CD4-positive, alpha-beta T cell treated with Interleukin-17A for 4 hours (primary cell): ENCODE data around the gene ZNF784.

Experiments used
- DNase-seq: peaks from one replicate; pipeline ENCODE4 v3.0.0-alpha.2; 2020; ENCODE audit warnings: mixed read lengths

The ZNF784 gene

DNA sequence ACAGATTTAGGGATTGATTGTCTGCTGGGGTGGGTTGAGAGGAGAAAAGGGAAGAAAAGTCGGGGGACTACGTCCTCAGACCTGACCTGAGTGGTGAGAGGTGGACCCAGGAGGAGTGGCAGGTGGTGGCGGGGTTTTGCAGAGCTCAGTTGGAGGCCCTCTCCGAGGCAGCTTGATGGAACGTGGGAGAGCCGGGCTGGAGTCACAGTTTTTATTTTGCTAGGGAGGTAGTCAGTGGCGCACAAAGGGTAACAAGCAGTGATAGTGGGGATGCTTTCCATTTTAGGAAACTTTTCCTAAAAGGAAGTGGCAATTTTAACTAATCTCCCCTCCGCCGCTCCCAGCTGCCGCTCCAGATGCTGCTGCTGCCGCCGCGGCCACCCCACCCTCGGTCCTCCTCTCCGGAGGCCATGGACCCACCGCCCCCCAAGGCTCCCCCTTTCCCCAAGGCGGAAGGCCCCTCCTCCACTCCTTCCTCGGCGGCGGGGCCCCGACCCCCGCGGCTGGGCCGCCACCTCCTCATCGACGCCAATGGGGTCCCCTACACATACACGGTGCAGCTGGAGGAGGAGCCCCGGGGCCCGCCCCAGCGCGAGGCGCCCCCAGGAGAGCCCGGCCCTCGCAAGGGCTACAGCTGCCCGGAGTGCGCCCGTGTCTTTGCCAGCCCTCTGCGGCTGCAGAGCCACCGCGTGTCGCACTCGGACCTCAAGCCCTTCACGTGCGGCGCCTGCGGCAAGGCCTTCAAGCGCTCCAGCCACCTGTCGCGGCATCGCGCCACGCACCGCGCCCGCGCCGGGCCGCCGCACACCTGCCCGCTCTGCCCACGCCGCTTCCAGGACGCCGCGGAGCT is 18.0 kb upstream of the ZNF784 start:
- peak; percentile 50 for DNase-seq

DNA sequence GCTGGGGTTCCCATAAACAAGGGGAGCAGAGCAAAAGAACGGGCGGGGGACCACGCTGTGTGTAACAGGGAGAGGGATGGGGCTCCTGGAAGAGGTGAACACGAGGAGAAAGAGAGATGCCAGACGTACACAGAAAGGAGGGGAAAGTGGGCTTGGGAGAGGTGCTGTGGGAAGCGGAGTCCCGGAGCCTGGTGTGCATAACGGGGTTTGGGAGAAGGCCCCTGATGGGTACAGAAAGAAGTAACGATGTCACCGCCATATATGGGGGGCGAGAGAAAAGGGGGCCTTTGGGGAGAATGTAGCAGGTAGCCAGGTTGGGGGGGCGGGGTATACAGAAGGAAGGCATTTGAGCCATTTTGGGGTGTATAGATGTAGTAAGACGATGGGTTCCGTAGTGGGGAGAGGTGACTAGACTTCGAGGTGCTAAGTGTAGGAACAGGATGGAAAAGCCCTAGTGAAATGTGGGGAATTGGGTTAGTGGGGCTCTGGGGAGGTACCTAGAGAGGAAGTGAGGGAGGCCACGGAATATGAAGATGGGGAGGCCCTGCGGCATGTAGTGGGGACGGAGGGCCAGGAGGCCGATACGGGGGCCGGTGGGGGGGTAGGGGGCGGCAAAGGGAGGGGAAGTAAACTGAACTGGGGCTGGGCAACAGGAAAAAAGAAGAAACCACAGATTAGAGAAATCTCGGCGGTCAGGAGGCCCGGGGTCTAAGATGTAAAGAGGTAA is 17.2 kb upstream of the ZNF784 start:
- peak; percentile 52 for DNase-seq

DNA sequence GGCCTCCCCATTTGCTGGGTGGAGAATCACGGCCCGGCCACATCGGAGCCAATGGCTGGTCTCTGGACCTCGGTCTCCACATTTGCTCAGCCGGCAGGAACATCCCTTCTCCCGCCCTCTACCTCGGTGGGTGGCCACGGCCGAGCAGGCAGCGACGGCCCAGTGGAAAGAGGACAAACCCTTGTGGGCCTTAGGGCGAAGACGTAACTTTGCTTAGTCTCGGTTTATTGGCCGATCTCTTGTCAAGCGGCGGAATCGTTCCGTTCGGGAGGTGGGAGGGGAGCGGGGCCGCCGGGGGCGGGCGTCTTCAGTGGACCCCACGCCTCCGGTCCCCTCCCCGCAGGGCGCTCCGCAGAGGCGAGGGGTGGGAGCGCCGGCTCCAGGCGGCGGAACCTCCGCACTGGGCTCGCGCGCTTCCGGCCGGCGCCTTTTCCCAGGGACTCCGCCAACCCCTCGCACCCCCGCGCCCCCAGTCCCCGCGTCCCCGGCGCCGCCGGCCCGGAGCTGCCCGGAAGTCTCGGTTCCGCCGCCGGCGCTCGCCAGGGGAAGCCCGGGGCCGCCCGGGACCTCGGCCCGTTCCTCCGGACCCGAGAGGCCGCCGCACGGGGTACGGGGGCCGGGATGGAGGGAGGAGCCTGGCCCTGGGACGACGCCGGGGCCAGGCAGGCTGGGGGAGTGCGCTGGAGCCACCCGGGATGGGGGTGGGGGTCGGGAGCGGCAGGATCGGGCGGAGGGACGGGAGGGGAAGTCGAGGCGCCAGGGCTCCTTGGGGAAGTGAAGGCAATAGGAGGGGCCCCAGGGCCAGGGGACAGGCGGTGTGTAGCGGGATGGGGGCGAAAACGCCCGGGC is 16.4 kb upstream of the ZNF784 start, which contains the start of gene ZNF580:
ZNF580 (plus strand) TSS at position 426 of the 849 bp plus-strand sequence. CDS start 1,507 bp downstream, outside the sequence.
- DNase-seq: peak; percentile 67

DNA sequence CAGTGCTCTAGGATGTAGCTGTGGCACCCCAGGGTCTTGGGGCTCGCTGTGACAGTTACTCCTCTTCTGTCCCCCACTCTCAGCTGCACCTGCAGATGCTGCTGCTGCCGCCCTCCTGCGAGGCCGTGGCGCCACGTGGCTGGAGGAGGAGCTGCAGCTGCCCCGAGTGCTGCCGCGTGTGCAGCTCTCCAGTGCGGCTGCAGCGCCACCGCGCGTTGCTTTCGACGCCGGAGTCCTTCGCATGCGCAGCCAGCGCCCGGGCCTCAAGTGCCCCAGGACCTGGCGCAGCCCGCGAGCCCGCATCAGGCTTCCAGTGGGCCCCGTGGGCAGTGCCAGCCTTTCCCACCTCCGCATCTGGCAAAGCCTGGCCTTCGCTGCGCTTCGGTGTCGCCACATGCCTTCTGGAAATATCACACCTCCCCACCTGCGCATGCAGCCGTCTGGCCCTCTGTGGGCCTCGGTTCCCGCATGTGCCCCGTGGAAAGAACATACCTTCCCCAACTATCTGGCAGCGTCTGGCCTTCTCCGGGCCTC is 15.7 kb upstream of the ZNF784 start:
- peak; percentile 81 for DNase-seq

DNA sequence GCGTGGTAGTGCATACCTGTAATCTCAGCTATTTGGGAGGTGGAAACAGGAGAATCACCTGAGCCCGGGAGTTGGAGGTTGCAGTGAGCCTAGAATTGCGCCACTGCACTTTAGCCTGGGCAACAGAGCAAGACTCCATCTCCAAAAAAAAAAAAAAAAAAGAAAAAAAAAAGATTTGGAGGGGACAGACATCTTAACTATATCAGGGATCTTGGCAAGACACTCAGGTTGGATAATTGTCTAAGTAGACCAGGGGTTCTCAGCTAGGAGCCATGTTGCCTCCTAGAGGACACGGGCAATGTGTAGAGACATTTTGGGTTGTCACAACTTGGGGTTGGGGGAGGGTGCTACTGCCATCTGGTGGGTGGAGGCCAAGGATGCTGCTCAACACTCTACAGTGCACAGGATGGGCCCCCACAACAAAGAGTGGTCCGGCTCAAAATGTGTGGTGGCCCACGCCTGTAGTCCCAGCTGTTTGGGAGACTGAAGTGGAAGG is 14.5 kb upstream of the ZNF784 start:
- DNase-seq: peak; percentile 61

DNA sequence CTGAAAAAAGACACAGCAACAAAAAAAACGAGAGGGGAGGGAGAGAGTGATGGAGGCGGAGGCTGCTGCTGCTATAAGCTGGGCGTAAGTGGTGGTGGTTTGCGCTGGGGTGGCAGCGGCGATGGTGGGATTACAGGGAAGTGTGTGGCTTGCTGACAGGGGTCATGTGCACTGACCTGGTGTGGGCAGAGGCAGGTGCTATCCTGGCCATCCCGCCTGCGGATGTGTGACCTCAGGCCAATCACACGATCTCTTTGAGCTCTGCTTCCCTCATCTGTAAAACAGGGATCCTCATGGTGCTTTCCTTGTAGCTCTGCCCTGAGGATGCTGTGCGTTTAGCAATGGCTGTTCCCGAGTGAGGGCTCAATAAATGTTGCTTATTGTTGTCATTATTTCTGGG is 13.2 kb upstream of the ZNF784 start:
- DNase-seq: no peak

DNA sequence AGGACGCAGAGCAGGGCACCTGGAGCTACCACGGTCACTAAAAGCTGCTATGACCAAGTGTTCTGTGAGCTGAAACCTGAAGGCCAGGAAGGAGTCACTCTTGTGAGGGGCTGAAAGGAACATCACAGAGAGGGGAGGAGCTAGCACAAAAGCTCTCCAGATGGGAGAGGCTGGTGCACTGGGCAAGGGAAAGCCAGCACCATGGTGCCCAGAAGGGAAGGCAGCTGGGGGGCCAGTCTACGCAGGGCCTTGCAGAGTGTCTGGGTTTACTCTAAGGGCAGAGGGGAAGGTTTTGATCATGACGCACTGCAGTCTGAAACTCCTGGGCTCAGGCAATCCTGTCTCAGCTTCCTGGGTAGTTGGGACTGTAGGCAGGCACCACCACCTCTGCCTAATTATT is 12.4 kb upstream of the ZNF784 start:
- DNase-seq: no peak

DNA sequence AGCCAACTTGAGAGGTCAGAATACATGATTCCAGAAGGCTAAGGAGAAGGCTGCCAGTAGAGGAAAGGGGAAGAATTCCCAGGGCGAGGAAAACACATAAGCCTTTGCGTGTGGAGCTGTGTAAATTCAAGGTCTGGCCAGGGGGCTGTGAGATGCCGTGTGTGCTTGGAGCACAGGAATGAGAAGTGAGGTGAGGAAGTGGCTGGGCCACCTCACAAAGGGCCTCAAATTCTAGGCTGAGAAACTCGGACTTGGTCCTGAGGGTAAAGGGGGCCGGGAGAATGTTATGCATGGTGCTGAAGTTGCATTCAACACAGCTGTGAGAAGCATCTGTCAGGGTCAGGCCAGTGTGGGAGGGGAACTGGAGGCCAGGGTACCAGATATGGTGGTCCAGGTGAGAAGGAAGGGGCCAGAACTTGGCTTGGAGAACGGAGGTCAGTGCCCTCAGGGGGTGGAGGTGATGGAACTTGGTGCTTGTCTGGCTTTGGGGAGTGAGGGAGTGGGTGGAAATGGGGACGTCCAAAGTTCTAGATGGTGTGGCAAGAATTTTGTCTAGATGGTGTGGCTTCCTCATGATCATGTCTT is 11.6 kb upstream of the ZNF784 start:
- no peak for DNase-seq

DNA sequence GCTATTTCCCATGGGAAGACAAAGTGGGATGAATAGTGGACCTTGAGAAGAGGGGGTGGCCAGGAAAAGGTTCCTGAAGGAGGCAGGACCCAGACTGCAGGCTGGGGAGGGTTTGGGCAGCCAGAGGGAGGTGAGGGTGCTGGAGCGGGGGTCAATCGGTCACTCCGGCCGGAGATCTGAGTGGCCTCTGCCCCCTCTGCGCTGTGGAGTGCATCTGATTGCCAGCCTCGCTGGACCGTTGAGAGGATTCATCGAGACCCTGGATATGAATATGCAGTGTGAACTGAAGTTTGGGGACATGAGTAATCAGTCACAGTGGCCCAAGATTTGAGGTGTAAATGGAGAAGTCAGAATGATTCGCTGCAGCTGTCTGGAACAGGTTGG is 11.0 kb upstream of the ZNF784 start:
- DNase-seq: no peak

DNA sequence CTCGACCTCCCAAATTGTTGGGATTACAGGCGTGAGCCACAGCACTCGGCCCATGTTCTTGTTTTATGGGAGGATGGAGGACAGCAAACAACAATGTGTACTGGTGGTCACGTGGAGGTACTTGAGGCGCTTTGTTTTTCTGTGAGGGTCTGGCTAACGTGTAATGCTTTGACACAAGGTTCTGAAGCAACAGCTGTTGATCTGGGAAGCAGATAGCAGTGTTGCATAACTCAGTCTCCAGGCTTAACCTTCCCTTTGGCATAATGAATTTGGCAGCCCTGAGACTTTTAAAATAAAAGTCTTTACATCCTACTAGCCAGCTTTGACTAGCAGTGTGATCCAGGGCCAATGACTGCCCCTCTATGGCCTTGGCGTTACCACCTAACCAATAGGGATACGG is 9.5 kb upstream of the ZNF784 start:
- DNase-seq: no peak

DNA sequence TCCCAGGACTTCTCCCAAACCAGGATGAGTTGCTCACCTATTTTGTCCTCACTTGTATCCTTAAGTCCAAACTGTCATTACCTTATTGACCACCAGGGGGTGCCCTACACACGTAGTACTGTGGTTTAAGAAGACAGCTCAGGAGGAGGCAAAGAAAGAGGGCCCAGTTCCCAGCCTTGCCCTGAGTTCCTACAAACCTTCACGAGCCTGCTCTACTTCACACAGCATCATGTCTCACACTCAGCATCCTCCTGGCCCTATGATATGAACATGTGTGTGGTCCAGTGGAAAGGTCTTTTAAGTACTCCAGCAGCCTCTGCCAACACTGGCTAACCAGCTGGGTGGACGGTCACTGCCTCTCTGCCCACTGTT is 8.1 kb upstream of the ZNF784 start:
- peak; percentile 93 for DNase-seq

DNA sequence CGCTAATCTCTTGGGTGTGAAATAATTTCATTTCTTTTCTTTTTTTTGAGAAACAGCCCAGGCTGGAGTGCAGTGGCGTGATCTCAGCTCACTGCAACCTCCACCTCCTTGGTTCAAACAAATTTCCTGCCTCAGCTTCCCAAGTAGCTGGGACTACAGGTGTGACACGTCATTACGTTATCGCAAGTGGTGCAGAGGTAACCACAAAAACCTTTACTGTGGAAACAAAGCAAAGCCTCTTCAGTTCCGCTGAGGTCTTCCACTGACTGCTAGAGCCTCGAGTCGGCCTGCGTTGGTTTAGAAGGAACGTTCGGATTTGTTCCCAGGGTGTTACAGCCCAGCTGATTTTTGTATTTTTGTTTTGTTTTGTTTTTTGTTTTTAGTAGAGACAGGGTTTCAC is 2.0 kb upstream of the ZNF784 start:
- peak; percentile 71 for DNase-seq

DNA sequence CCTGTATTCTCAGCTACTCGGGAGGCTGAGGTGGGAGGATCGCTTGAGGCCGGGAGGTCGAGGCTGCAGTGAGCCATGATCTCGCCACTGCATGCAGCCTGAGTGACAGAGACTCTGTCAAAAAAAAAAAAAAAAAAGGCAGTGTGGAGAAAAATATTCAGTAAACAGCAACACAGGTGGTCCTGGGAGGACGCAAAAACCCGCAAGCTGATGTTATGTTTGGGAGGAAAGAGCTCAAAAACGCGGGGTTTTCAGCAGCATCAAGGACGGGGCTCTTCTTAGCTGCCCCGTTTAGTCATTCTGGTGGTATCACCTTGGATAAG is 599 bp upstream of the ZNF784 start:
- no peak for DNase-seq

DNA sequence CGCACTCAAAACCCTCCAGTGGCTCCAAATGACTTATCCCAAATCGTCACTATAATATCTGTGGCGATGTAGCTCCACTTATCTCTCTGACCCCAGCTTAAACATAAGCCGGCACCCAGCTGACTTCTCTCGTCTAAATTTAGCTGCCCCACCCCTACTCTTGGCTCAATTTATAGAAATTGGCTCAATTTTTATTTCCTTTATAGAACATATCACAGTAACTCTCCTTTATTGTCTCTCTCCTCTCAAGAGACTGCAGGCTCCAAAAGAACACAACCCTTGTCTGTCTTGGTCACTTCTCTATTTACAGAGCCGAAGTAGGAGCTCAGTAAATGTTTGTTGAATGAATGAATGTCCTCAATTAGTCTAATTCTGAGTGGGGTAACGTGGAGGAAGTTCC is 805 bp downstream of the ZNF784 start:
- no peak for DNase-seq

DNA sequence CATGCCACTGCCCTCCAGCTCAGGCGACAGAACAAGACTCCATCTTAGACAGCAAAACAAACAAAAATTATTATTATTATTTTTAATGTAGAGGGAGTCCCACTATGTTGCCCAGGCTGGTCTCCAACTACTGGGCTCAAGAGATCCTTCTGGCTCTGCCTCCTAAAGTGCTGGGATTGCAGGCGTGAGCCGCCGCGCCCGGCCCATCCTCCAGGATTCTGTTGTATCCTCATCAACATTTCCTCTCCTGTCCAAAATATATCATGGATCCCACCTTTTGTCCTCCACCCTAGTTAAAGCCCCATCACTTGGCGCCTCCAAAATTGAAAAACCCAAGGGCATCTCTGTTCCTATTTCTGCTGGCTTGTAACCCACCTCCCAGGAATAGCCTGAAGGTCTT is 1.2 kb downstream of the ZNF784 start:
- no peak for DNase-seq

DNA sequence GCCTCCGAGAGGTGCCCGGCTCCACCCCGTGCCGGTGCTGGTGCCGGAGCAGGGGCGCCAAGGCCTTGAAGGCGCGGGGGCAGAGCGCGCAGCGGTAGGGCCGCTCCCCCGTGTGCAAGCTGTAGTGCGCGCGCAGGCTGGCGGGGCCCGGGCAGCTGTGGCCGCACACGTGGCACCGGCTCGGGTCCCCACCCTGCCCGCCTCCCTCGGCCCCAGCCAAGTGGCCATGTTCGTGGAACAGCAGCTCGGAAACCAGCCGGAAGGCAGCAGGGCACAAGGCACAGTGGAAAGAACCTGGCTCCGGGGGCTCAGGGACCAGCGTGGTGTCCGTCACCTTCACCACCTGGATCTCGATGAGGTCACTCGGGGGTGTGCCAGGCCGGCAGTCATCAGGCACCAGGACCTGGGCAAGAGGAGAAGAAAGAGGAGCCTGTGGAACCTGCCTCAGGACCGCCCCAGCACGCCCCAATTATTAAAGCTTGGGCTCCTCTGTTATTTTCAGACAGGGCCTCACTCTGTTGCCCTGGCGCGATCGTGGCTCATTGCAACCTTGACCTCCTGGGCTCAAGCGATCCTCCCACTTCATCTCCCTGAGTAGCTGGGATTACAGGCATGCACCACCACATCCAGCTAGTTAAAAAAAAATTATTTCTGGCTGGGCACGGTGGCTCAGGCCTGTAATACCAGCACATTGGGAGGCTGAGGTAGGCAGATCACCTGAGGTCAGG is 2.0 kb downstream of the ZNF784 start:
- no peak for DNase-seq

DNA sequence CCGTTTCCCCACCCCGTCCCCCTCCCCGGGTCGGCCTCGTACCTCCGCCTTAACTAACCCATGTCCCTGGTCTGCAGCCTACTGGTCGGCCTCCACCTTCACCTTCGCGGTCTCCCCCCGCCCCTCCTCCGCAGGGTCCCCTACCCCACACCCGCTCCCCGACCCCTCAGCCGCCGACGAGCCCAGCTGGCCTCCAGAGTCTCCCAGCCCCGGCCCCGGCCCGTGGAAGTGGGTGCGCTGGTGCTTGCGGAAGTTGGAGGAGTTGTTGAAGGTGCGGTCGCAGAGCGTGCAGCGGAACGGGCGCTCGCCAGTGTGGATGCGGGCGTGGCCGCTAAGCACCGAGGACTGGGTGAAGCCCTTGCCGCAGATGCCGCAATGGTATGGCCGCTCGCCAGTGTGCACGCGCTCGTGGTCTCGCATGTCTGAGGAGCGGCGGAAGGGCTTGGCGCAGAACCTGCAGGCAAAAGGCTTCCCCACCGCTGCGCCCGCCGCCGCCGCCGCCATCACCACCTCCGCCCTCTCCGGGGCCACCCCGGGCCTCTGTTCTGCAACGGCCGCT is 2.6 kb downstream of the ZNF784 start:
- DNase-seq: no peak

DNA sequence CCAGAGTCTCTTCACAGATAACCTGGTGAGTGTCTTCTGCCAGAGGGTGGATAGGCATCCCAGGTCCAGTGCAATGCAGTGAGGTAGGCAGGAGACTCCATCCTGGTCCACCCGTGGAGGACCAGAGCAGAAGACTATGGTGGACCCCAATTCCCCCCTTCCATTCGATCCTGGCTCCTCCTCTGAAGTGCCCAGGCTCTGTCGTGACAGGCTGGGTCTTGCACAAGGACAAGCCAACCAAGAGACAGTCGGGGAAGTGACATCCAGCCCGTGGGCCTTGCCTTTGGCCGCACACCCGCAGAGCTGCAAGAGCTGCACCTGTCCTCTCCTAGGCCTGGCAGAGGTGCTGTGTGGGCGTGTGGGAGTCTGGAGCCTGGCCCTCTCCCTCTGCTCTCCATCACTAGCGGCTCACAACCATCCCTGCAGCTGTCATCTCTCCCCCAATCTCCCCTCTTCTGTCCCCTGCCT is 3.1 kb downstream of the ZNF784 start:
- DNase-seq: no peak

DNA sequence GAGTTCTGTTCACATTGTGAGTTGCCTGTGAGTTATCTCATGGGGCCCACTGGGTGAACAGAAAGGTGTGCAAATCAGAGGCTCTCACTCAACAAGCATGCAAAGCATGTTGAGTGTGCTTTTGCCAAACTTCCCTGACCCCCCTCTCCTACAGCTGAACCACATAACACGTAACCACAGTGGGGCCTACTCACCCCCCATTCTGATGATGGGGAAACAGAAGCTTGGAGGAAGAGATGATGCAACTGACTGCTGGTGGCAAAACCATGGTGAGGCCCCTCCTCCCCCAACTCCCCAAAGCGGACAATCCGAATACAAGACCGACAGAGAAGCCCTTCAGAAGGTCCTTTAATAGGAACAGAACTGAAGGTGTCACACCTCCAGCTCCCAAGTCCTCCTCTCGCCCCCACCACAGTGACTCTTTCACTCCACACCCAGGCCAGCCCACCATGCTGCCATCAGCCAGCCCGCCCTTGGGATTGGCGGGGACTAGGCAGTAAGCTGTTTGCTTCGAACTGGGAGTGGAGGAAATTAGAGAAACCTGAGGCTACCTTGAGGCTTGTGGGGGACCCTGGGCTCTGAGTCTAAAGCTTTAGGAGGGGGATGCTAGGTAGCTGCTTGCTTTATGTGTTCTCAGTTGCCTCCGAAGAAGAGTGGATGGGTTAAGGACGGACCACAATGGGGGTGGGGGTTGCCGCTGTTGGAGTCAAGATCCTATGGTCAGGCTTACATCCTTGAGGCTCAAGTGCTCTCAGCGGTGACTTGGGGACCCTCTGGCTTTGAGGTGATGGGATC is 3.8 kb downstream of the ZNF784 start:
- peak; percentile 43 for DNase-seq

DNA sequence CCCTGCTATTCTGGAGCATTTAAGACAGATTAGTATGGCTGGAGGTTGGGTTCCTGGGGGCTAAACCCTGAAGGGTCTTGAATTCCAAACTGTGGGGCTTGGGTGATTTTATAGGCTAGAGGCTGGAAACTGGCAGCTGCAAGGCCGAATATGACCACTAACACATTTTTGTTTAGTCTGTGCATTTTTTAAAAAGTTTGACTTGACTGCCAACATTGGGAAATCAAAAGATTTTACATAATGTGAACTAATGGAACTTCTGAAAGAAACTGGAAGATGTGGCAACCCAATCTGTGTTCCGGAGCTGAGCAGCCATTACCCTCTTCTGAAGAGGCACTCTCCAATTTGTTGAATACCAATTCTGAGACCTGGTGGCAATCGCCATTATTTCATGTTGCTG is 5.1 kb downstream of the ZNF784 start:
- DNase-seq: no peak

DNA sequence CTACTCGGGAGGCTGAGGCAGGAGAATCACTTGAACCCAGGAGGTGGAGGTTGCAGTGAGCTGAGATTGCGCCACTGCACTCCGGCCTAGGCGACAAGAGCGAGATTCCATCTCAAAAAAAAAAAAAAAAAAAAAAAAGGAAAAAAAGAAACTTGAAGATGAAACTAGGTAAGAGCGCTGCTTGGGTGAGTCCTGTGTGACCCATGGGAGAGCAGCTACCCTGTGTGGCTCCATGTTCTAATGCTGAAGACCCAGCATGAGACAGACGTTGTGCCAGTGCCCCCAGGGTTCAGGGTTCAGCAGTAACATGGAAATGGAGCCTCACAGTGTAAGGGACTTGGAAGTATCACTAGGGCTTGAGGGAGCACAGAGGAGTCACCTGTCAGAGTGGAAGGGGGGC is 5.9 kb downstream of the ZNF784 start:
- no peak for DNase-seq
